ENCODE measurements around the gene MYOM3.

- TF ChIP-seq EZH2phosphoT487 (IDR thresholded peaks at IDR 0.05; ENCODE audit: low read depth) (no peak), CTCF (IDR thresholded peaks at IDR 0.05; ENCODE audit: low read depth, low read length) (peak; percentile 28; the same call in 1 of the 2 replicates)
Observed at GRCh38 chr1:24155011-24155782, 43.3 kb upstream of the MYOM3 start.
